HepG2 (cell line): ENCODE data around the gene KIF9. TPM values are rescaled to one million over a fixed set of nuclear protein-coding genes. Genes with fewer than 3 reads are reported as not detected.

ENCODE experiments used
- CHD2 ChIP-seq: IDR thresholded peaks from 2 replicates; pipeline ENCODE4 v1.6.1; 2011; ENCODE audit warnings: low read depth, low read length, improper control_type of control experiment
- FOXC1 ChIP-seq: sonication (generic); formaldehyde crosslinking; IDR thresholded peaks from 2 replicates; pipeline ENCODE4 v1.8.0; 2022; ENCODE audit warnings: mild to moderate bottlenecking, missing genetic modification reagents, borderline replicate concordance
- FOXJ3 ChIP-seq: sonication (generic); formaldehyde crosslinking; IDR thresholded peaks from 2 replicates; pipeline ENCODE4 v1.4.0; 2020; ENCODE audit warnings: missing genetic modification reagents, mild to moderate bottlenecking, borderline replicate concordance
- GLI4 ChIP-seq: sonication (generic); formaldehyde crosslinking; IDR thresholded peaks from 2 replicates; pipeline ENCODE4 v1.5.1; 2020; ENCODE audit warnings: missing genetic modification reagents, mild to moderate bottlenecking, moderate library complexity, borderline replicate concordance
- HDAC2 ChIP-seq: sonication (generic); formaldehyde crosslinking; IDR thresholded peaks from 2 replicates; pipeline ENCODE4 v1.4.0; 2020; ENCODE audit warnings: missing genetic modification reagents
- HOXA7 ChIP-seq: sonication (generic); formaldehyde crosslinking; IDR thresholded peaks from 2 replicates; pipeline ENCODE4 v1.8.1; 2022; ENCODE audit warnings: mild to moderate bottlenecking, missing genetic modification reagents, moderate library complexity
- KLF15 ChIP-seq: sonication (generic); formaldehyde crosslinking; IDR thresholded peaks from 2 replicates; pipeline ENCODE4 v1.8.1; 2023; ENCODE audit warnings: borderline replicate concordance, mild to moderate bottlenecking, inconsistent platforms, missing genetic modification reagents, mixed read lengths
- KLF6 ChIP-seq: IDR thresholded peaks from 2 replicates; pipeline ENCODE4 v1.8.0; 2016; ENCODE audit warnings: missing biosample characterization, missing genetic modification reagents
- MAFG ChIP-seq: sonication (generic); formaldehyde crosslinking; IDR thresholded peaks from 2 replicates; pipeline ENCODE4 v1.5.1; 2020; ENCODE audit warnings: mild to moderate bottlenecking, missing genetic modification reagents
- NR2C2 ChIP-seq: sonication (generic); formaldehyde crosslinking; IDR thresholded peaks from 2 replicates; pipeline ENCODE4 v1.4.0; 2020; ENCODE audit warnings: missing genetic modification reagents, mild to moderate bottlenecking, moderate library complexity, borderline replicate concordance
- SMARCC2 ChIP-seq: fragments of 450-650 bp; IDR thresholded peaks from 2 replicates; pipeline ENCODE4 v1.6.1; 2017; ENCODE audit warnings: antibody characterized with exemption, mild to moderate bottlenecking
- ZNF24 ChIP-seq: fragments of 450-650 bp; IDR thresholded peaks from 2 replicates; pipeline ENCODE4 v1.6.1; 2017; ENCODE audit warnings: antibody characterized with exemption, mild to moderate bottlenecking
- ZNF34 ChIP-seq: sonication (generic); formaldehyde crosslinking; IDR thresholded peaks from 2 replicates; pipeline ENCODE4 v1.4.0; 2020; ENCODE audit warnings: mild to moderate bottlenecking, missing genetic modification reagents, borderline replicate concordance
- polyA plus RNA-seq, 8 experiments: library from polyadenylated mRNA; depleted of rRNA in 3 of 8; stranded (reverse) in 7 of 8; unstranded in 1 of 8; fragments of >200 nt; fragmentation: Illumina TruSeq in 4 of 8; extraction: Trizol in 4 of 8; gene quantifications; 2 replicates each; pipeline versions ENCODE4 v1.2.1 to v1.2.3, GENCODE V29; 2011 to 2016; ENCODE audit warnings: low read depth in 4 of 8, missing spikeins in 1 of 8, mixed read lengths in 1 of 8; ENCODE audit not compliant: insufficient read depth in 1 of 8
- total RNA-seq, 5 experiments: library from RNA; depleted of rRNA; stranded (reverse); fragments of >200 nt; fragmentation: Illumina TruSeq; extraction: Trizol; gene quantifications; 2 replicates each; pipeline ENCODE4 v1.2.3, GENCODE V29; 2016; ENCODE audit warnings: low read depth in 1 of 5
- TF ChIP-seq, protein P1 (sequence below): sonication (generic); formaldehyde crosslinking; IDR thresholded peaks from 2 replicates; pipeline ENCODE4 v1.5.0; 2020; ENCODE audit warnings: mild to moderate bottlenecking, missing genetic modification reagents, borderline replicate concordance
- TF ChIP-seq, protein P2 (sequence below): sonication (generic); formaldehyde crosslinking; IDR thresholded peaks from 2 replicates; pipeline ENCODE4 v1.8.0; 2022; ENCODE audit warnings: missing genetic modification reagents, mild to moderate bottlenecking, moderate library complexity, borderline replicate concordance
- TF ChIP-seq, protein P3 (sequence below): sonication (generic); formaldehyde crosslinking; IDR thresholded peaks from 2 replicates; pipeline ENCODE4 v1.5.1; 2020; ENCODE audit warnings: missing genetic modification reagents, mild to moderate bottlenecking, borderline replicate concordance
- TF ChIP-seq, protein P4 (sequence below): sonication (generic); formaldehyde crosslinking; IDR thresholded peaks from 2 replicates; pipeline ENCODE4 v1.5.0; 2020; ENCODE audit warnings: missing genetic modification reagents

KIF9 gene
- total and polyA plus RNA-seq, 2 of the 13 experiments (the other 11 are each of a cell fraction or from before 2014, with no cell fraction given): 5.1 to 16.9 TPM

DNA sequence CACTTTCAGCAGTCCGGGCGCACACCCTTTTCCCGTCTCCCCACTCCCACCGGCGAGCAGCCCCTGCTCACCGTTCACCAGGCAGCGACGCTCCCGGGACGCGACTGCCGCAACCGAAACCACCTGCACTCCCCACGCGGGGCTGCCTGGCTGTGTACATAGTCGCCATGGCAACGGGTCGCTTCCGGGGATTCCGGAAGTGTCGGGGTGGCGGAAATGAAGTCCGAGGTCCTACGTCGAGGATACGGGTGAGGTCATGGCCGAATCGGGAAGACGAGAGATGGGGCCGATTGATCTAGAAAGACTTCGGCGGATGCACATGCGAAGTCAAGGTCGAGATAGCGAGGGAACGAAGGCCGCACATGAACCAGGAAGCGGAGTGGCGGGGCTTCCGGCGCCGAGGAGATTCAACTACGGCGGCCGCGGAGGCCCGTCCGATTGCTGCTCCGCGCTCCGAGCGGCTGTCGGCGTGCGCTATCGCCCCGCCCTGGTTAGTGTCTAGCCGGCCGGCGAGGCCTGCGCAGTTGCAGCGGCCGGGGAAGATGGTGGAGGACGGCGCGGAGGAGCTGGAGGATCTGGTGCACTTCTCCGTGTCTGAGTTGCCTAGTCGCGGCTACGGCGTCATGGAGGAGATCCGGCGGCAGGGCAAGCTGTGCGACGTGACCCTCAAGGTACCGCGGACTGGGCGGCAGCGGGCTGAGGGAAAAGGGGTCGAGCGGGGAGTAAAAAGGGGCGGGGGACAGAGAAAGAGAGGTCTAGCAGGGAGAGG lies at the start of gene KIF9, which contains the start of gene KLHL18 (continued):
- TF ChIP-seq CHD2 (no peak), KLF6 (CRISPR knock-in tag) (no peak; the same call in 1 of the 2 replicates), HOXA7 (no peak), NR2C2 (CRISPR knock-in tag) (peak; percentile 96), ZNF24 (no peak), KLF15 (CRISPR knock-in tag) (no peak), FOXC1 (CRISPR knock-in tag) (peak; percentile 46; the same call in 1 of the 2 replicates), MAFG (CRISPR knock-in tag) (no peak), GLI4 (CRISPR knock-in tag) (no peak), SMARCC2 (no peak), FOXJ3 (peak; percentile 73), ZNF34 (CRISPR knock-in tag) (no peak), HDAC2 (CRISPR knock-in tag) (peak; percentile 84)
- TF ChIP-seq, protein P1, sequence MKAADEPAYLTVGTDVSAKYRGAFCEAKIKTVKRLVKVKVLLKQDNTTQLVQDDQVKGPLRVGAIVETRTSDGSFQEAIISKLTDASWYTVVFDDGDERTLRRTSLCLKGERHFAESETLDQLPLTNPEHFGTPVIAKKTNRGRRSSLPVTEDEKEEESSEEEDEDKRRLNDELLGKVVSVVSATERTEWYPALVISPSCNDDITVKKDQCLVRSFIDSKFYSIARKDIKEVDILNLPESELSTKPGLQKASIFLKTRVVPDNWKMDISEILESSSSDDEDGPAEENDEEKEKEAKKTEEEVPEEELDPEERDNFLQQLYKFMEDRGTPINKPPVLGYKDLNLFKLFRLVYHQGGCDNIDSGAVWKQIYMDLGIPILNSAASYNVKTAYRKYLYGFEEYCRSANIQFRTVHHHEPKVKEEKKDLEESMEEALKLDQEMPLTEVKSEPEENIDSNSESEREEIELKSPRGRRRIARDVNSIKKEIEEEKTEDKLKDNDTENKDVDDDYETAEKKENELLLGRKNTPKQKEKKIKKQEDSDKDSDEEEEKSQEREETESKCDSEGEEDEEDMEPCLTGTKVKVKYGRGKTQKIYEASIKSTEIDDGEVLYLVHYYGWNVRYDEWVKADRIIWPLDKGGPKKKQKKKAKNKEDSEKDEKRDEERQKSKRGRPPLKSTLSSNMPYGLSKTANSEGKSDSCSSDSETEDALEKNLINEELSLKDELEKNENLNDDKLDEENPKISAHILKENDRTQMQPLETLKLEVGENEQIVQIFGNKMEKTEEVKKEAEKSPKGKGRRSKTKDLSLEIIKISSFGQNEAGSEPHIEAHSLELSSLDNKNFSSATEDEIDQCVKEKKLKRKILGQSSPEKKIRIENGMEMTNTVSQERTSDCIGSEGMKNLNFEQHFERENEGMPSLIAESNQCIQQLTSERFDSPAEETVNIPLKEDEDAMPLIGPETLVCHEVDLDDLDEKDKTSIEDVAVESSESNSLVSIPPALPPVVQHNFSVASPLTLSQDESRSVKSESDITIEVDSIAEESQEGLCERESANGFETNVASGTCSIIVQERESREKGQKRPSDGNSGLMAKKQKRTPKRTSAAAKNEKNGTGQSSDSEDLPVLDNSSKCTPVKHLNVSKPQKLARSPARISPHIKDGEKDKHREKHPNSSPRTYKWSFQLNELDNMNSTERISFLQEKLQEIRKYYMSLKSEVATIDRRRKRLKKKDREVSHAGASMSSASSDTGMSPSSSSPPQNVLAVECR (CRISPR knock-in tag): peak; percentile 100
- TF ChIP-seq, protein P2, sequence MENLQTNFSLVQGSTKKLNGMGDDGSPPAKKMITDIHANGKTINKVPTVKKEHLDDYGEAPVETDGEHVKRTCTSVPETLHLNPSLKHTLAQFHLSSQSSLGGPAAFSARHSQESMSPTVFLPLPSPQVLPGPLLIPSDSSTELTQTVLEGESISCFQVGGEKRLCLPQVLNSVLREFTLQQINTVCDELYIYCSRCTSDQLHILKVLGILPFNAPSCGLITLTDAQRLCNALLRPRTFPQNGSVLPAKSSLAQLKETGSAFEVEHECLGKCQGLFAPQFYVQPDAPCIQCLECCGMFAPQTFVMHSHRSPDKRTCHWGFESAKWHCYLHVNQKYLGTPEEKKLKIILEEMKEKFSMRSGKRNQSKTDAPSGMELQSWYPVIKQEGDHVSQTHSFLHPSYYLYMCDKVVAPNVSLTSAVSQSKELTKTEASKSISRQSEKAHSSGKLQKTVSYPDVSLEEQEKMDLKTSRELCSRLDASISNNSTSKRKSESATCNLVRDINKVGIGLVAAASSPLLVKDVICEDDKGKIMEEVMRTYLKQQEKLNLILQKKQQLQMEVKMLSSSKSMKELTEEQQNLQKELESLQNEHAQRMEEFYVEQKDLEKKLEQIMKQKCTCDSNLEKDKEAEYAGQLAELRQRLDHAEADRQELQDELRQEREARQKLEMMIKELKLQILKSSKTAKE (CRISPR knock-in tag): peak; percentile 80
- TF ChIP-seq, protein P3, sequence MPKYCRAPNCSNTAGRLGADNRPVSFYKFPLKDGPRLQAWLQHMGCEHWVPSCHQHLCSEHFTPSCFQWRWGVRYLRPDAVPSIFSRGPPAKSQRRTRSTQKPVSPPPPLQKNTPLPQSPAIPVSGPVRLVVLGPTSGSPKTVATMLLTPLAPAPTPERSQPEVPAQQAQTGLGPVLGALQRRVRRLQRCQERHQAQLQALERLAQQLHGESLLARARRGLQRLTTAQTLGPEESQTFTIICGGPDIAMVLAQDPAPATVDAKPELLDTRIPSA (CRISPR knock-in tag): peak; percentile 92; the same call in 1 of the 2 replicates
- TF ChIP-seq, protein P4, sequence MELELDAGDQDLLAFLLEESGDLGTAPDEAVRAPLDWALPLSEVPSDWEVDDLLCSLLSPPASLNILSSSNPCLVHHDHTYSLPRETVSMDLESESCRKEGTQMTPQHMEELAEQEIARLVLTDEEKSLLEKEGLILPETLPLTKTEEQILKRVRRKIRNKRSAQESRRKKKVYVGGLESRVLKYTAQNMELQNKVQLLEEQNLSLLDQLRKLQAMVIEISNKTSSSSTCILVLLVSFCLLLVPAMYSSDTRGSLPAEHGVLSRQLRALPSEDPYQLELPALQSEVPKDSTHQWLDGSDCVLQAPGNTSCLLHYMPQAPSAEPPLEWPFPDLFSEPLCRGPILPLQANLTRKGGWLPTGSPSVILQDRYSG: no peak
